NCI-H524 treated with DMSO at 0.1 percent for 48 hours (cell line): ENCODE data around the gene FLII.
"Not testable (repeated sequence)": the region's sequence is repeated elsewhere in the genome, so short reads cannot be mapped to it uniquely, and the experiment has no call there.

ENCODE experiments used
- DNase-seq: peaks from one replicate; lab custom pipeline; 2025; lab: John Stamatoyannopoulos, UW

Gene FLII

DNA sequence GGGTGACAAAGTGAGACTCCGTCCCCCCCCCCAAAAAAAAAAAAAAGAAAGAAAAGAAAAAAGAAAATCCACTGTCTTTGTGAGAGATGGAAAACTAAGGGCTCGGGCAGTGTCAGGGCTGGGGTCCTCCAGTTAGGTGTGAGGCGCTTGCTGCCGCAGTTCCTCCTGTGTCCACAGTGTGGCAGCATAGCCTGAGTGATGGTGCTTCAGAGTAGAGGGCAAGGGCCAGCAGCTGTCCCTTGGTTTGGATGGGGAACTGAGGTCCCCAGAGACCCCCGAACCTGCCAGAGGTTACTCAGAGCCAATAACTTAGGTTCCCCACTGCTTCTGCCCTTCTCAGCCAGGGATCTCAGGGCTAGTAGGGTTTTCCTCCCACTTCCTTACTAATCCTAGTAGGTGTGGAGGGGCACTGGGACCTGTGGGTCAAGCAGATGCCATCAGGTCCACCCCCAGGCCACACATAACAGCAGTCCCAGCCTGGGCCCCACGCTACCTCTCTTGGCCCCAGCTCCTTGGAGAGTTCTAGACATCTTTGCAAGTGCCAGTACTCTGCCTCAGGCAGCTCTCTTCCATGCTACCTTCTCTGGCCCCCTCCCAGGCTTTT is 41.0 kb downstream of the FLII start:
- no peak for DNase-seq

DNA sequence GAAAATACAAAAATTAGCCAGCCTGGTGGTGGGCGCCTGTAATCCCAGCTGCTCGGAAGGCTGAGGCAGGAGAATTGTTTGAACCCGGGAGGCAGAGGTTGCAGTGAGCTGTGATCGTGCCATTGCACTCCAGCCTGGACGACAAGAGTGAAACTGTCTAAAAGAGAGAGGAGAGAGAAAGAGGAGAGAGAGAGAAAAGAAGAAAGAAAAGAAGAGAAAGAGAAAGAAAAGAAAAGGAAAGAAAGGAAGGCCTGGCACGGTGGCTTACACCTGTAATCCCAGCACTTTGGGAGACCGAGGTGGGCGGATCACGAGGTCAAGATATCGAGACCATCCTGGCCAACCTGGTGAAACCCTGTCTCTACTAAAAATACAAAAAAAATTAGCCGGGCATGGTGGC is 41.6 kb downstream of the FLII start:
- DNase-seq: not testable (repeated sequence)

DNA sequence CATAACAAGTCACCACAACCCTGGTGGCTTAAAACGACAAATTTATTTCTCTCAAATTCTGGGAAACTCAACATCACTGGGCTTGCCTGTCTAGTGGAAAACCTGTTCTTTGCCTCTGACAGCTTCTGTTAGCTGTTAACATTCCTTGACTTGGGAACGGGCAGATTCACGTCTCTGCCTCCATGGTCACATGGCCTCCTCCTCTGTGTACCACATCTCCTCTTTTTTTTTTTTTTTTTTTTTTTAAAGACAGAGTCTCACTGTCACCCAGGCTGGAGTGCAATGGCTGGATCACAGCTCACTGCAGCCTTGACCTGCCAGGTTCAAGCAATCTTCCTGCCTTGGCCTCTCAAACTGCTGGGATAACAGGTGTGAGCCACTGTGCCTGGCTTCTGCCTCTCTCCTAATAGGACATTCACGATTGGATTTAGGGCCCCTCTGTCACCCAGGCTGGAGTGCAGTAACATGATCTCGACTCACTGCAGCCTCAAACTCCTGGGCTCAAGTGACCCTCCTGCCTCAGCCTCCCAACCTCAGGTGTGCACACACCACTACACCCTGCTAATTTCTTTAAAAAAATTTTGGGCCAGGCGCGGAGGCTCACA is 44.8 kb downstream of the FLII start:
- DNase-seq: no peak

DNA sequence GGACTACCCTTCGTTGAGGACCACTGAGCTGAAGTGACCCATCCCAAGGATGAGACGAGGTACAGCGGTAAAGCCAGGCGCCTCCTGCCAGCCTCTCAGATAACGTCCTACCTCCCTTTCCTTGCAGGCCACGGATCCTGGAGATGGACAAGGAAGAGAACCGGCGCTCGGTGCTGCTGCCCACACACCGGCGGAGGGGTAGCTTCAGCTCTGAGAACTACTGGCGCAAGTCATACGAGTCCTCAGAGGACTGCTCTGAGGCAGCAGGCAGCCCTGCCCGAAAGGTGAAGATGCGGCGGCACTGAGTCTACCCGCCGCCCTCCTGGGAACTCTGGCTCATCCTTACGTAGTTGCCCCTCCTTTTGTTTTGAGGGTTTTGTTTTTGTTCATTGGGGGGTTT is 50.4 kb downstream of the FLII start:
- DNase-seq: no peak

DNA sequence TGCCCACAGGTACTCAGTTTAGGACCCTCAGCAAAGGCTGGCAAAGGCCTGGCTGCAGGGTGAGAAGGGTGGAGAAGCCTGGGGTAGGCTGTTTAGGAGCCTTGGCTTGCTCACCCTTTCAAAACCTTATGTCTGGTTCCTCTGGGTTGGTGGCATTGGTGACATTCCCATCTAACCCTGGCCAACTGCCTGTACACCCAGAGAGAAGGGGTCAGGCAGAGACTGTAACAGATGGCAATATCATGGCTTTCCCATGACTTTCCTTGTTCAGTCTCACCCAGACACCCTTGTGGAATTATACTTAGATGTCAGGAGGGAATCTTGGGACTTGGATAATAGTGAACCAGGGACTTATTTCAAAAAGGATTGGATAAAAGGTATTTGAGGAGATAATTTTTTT is 51.6 kb downstream of the FLII start:
- no peak for DNase-seq

DNA sequence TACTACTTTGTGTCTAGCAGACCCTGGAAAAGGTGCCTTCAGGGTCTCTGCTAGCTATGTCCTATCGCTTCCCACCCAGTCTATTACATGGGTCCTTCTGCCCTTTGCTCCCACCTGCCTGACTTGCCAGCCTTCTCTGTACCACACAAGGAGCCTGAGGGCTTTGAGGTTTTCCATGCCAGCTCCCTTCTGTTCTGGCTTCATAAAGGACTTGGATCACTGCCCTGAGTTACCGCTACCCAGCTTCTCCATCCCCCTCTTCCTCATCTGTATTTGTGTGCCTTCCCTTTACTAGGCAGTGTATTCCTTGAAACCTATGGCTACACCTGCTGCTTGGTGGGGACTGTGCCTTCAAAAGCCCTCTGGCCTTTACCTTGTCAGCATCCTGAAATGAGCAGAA is 52.7 kb downstream of the FLII start:
- no peak for DNase-seq

DNA sequence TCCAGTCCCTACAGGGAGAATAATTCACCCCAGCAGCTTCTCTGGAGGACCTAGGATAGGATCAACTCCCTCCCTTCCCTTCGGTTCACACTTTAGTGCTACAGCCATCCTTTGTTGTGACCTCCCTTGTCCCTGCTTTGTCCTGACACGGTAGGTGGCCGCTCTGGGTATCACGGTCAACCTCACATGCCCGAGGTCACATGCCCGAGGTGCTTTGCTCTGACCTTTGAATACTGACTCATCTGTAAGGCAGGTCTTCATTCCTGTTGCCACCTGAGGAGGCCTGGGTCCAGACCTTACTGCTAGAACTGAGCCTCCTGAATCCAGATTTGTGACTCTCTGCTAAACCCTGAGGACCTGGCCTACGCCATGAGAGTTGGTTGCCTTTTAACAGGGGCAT is 55.2 kb downstream of the FLII start:
- no peak for DNase-seq

DNA sequence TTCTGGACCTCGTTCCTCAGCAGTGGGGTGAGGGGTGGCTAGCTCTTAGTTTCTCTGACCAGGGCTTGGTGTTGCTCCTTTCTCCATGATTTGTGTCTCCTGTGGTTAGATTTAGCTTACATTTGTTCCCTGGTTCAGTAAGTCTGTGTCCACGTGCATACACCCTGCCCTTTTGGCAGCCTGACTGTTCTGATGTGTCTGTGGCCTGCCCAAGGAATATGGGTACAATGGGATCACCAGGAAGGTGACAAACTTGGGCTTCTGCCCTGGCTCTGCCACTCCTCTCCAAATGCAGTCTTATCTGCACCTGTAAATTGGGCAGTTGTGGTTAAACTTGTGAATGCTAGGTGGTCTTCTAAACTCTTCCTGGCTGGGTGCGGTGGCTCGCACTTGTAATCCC is 57.4 kb downstream of the FLII start:
- DNase-seq: no peak

DNA sequence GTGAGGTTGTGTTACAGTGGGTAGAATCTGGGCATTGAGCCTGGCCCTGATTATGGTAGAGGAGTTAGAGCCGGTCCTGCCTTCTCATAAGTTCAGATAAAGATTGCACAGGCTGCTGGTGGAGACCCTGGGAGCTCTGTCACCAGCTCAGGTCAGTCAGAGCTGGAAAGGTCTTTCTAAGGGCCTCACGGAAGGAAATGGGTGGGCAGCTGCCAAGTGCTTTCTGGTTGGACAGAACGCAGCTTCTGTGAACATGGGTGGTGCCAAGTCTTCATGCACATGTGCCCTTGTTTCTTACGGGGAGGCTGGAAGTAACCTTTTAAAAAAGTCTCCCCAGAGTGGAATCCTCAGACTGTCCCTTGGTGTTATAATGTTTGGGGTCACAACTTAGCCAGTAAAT is 60.0 kb downstream of the FLII start:
- no peak for DNase-seq

DNA sequence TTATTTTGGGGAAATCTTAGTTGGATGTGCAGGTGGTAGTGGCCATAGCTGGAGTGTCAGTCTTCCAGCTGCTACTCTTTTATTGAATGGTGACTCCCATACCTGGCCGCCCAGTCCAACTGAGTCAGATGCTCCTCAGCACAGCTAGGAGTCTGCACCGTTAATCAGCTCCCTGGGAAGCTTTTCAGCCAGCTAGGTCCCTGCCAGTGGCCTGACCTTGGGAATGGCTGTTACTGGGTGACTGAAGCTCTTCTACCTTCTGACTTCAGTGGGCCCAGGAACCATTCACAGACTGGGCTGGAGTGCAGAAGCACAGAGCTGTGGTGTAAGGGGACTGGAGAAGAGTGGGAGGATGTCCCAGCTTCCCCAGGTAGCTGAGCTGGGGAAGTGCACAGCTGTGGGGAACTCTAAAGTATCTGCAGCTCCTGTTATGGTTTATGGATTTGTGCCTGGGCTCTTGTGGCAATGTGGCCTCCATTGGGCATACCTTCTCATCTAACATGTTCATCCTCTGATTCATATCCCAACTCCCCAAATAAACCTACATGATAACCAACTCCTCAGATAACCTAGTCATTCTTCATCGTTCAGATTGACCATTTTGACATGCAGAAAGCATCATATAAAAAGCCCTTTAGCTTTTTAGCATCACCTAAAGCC is 60.9 kb downstream of the FLII start:
- no peak for DNase-seq

DNA sequence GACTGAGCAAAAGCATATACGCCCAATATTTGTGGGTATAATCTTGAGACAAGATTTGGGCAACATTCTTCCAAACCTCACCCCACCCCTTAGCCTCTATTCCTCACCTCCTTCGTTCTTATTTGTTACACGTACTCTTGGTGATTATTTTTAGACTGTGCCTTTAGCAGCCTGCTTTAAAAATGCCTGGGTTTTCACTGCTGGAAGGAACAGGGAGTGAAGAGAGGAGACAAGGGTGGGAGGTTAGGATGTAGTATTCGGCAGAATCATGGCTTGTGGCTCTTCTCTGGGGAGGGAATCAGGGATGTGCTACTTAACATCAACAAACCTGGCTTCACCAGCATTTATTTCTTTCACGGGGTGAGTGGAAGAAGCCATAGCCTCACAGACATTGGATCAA is 63.3 kb downstream of the FLII start:
- no peak for DNase-seq
